ENCODE measurements around the gene ALKBH5.

Gene ALKBH5

GRCh38 chr17:18257982-18258355, 74.3 kb downstream of the ALKBH5 start:
- peak overlapping the region; percentile 26 for H3K27ac Mint-ChIP-seq
- peak; percentile 70 for DNase-seq

DNA sequence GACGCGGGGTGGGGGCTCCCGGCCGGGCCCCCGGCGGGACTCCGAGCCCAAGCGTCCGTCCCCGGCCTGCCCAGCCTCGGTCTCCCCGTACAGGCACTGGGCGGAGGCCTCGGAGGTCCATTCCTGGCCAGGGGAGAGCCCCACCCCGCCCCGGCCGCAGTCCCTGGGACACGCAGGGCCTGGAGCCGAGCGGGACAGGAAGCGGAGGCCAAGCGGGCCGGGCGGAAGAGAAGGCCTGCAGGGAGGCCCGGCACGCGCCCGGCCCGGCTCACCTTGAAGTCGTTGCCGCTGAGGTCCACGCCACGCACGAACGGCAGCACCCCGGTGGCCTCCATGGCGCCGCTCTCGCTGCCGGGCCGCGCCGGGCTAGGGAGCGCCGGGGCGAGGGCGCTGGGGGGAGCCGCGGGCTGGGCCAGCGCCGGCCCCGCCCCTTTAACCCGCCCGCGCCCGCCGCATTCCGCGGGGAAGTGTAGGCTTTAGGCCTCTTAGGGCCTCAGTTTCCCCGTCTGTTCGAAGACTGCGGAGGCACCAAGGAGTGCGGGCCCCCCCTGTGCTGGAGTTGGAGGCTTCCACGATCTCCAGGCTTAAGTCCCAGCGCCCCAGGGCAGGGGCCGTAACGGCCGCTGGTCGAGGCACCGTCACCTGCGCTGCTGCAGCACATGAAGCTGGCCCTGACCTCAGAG, 74.9 kb downstream of the ALKBH5 start, which contains the start of gene FLII:
TSS of gene FLII (minus strand) at position 383 of the 683 bp plus-strand sequence. CDS start at position 335, 48 bp downstream.
- TF ChIP-seq CTCF (IDR thresholded peaks at IDR 0.05) = no peak
- Mint-ChIP-seq H3K4me1 (peaks cover 42% of the 10 kb centered on the region), H3K27ac (peak within 1 kb of the TSS; percentile 26), H3K9me3 (no peaks in the 10 kb centered on the region), H3K36me3 (ENCODE audit: low read depth) (peaks cover 6% of the 10 kb centered on the region), H3K27me3 (ENCODE audit: low read depth, poor library complexity) (peaks cover 3% of the 10 kb centered on the region), H3K4me3 (peak within 1 kb of the TSS; percentile 94)
- peak; percentile 64 for DNase-seq

More at GRCh38 chr17:18257982-18258355, 74.3 kb downstream of the ALKBH5 start:
- Mint-ChIP-seq H3K36me3 (ENCODE audit: low read depth) (peaks cover under 1% of the 10 kb centered on the region), H3K4me3 (peak overlapping the region; percentile 94), H3K4me1 (peaks cover 38% of the 10 kb centered on the region), H3K9me3 (no peaks in the 10 kb centered on the region), H3K27me3 (ENCODE audit: low read depth, poor library complexity) (peaks cover 3% of the 10 kb centered on the region)
- TF ChIP-seq CTCF (IDR thresholded peaks at IDR 0.05) = no peak

Measured in nephron progenitor cell (in vitro differentiated cells).